Measurements from ENCODE around the gene RNF144B. TPM values are rescaled to one million over a fixed set of nuclear protein-coding genes. Genes with fewer than 3 reads are reported as not detected.
"Not testable (repeated sequence)": the region's sequence is repeated elsewhere in the genome, so short reads cannot be mapped to it uniquely, and the experiment has no call there.

The RNF144B gene
- total RNA-seq (ENCODE audit: insufficient read depth, low replicate concordance): 13.7 TPM

DNA sequence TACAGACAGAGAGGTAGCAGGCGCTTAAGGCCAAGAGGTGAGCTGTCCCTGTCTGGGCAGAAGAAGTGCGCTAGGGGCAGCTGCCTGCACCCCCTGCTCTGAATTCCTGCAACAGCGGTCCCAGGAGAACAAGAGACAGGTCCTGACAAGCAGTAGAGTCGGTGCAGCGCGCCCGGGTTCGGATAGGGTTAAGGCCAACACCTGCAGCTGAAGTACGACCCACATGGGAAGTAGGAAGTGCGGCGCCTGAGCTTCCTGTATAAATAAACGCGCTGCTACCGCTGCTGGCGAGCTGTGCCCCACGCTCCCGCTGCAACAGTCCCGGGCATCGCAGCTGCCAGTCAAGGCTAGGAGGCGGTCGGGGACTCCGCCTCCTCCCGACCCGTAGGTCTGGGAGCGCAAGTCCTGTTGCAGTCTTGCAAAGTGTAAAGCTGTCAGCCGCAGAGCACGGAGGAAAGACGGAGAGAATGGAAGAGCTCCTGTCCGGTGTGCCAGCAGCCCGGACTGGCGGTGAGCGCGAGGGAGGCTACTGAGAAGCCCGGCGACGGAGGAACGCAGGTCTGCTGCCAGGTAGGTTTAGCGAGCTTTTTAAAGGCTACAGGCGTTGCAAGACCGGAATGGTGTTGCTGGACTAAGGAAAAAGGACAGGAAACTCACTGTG is at the start of gene RNF144B:
TSS of gene RNF144B (plus strand) at position 290 of the 661 bp plus-strand sequence. CDS start 12,185 bp downstream, outside the sequence.
- peak; percentile 81 for DNase-seq (ENCODE audit: low spot score)

DNA sequence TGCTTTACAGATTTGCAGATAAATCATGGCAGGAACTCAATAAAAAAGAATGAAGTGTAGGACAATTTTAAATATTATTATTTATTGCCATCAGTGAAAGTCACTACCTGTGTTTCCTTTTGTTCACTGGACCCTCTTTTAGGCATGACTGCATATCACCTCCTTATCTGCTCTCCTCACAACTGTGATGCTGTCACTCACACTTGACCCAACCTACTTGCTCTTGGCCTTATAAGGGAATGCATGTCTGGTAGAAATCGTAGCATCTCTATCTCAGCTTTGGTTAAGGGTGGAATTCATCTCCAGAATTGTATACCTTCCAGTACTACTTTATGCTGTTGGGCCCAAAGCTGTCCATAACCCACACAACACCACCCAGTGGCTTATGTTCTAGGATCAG is 47.6 kb upstream of the RNF144B start:
- no peak for DNase-seq (ENCODE audit: low spot score)

GRCh38 chr6:18340781-18341551 is 46.2 kb upstream of the RNF144B start:
- peak; percentile 39 for DNase-seq (ENCODE audit: low spot score)

DNA sequence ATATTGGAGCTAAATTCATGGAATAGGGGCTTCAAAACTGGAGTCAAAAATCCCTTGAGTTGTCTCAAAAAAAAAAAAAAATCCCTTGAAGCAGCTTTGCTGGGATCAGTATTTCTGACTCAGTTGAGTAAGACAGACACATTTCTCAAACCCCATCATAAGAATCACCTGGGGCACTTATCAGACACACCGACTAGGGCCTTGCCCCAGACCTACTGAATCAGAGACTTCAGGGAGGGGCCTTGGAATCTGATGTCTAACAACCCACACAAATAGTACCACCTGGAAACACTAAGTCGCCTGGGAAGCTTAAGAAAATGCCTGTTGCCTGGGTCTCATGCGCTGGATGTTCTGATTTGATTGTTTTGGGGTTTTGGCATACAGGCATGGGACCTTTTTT is 44.9 kb upstream of the RNF144B start:
- no peak for DNase-seq (ENCODE audit: low spot score)

GRCh38 chr6:18343741-18344140 is 43.4 kb upstream of the RNF144B start:
- DNase-seq (ENCODE audit: low spot score): no peak

GRCh38 chr6:18347021-18347577 is 40.1 kb upstream of the RNF144B start:
- DNase-seq (ENCODE audit: low spot score): no peak

DNA sequence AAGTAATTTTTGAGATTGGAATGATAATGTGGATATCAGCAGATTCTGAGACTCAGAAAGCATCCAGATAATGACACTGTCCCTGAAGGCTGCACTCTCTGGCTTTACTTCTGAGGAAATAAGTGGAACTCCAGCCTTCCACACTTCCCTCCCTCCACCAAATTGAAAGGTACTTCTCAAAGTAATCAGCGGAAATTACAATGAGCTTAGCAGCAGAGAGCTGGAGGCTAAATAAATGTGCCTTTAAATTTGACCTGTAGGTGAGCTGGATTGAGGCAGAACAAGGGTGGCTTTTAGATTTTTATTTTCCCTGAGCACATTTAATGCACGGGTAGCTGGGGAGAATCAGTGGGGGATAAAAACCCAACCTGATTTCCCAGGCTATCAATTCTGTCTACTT is 39.3 kb upstream of the RNF144B start:
- no peak for DNase-seq (ENCODE audit: low spot score)

DNA sequence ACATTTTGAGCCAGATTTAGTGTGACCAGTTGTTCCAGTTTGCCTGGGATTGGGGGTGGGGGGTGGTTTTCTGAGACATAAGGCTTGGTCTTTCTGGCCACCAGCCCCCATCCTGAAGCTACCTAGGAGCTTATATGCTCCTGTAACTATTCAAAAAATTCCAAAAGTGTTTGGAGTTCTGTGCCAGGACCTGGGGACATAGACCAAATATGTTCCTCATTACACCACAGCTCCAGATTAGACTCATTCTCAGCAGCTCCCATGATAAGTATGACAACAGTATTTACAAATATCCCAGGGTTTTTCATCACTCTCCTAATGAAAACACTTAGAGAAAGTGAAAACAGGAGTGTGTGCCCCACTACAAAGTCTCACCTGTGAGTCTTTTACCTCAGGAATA is 37.8 kb upstream of the RNF144B start:
- no peak for DNase-seq (ENCODE audit: low spot score)

- DNase-seq (ENCODE audit: low spot score): no peak
Observed at GRCh38 chr6:18350271-18350670, 36.9 kb upstream of the RNF144B start.

GRCh38 chr6:18350712-18351111 is 36.4 kb upstream of the RNF144B start:
- no peak for DNase-seq (ENCODE audit: low spot score)

DNA sequence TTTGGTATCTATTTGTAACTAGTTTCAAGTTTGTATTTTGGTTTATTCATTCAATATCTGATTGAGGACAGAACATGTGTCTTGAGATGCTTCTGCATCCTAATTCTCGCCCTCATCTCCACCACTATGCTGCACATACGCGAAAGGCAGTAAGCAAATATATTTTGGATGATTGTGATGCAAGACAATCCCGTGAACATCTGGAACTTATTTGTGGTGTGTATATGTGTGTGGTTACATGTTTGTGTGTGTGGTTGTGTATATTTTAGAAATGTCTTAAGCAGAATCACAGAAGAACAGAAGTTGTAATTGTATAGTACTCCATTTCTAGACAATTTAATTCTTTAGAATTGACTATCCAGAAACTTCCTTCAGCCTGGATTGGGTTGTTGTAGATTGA is 35.1 kb upstream of the RNF144B start:
- no peak for DNase-seq (ENCODE audit: low spot score)

DNA sequence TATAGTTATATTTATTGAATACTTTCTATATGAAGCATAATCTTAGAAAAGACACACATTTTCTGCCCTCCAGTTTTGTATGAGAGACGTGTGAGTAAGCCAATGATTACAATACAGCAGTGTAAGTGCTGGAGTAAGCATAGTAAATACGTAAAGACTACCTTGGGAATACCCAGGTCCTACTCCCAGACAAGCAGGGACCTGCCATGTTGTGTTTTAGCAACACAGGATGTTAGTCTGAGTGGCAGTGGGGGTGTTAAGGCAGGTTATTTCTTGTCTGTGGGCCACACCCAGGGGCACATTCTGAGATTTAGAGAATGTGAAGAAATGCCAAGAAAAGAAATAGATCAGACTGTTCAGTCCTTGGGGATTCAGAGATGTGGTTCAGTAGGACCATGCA is 34.3 kb upstream of the RNF144B start:
- DNase-seq (ENCODE audit: low spot score): peak; percentile 57

DNA sequence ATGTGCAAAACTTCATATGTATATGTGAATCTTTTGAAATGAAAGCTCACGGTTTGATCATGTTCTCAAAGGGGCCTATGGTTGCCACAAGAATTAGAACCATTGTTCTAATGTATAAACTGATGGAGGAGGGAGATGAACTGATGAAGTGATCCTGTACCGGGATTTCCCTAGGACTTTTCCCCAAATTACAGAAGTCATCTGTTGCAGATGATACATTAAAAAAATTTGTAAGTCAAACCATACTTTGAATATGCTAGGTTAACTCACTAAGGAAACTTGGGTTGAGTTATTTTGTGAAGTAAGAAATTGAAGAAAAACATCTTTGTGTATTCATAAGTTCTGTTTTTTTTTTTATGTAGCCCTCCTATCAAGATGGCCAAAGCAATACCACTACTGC is 33.9 kb upstream of the RNF144B start:
- DNase-seq (ENCODE audit: low spot score): no peak

DNA sequence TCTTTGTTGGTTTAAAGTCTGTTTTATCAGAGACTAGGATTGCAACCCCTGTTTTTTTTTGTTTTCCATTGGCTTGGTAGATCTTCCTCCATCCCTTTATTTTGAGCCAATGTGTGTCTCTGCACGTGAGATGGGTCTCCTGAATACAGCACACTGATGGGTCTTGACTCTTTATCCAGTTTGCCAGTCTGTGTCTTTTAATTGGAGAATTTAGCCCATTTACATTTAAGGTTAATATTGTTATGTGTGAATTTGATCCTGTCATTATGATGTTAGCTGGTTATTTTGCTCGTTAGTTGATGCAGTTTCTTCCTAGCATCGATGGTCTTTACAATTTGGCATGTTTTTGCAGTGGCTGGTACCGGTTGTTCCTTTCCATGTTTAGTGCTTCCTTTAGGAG is 29.6 kb upstream of the RNF144B start:
- not testable (repeated sequence) for DNase-seq (ENCODE audit: low spot score)

DNA sequence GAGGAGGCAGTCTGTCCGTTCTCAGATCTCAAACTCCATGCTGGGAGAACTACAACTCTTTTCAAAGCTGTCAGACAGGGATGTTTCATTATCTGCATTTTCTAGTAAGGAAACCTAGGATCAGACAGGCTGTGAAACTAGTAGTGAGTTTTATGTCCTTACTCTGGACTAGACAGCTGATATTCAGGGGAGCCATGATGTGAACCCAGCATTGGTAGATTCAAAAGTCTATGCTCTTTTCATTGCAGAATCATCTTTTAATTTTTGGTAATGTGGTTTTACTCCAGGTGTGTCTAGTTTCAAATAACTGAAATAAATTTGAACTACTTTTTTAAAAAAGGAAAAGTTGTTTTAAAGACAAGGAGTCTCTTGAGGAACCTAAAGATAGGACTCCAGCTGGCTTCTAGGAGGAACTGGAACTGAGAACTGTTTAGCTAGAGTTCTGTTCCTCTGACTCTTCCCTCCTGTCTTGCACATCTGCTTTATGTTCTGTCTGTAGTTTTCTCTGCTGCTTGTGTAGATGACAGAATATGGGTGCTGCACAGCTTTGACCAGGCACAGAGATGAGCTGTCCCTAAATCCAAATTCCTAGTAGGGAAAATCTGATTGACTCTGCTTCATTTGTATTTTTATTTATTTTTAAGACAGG is 27.8 kb upstream of the RNF144B start:
- DNase-seq (ENCODE audit: low spot score): peak; percentile 16

- no peak for DNase-seq (ENCODE audit: low spot score)
Observed at GRCh38 chr6:18360188-18360587, 27.0 kb upstream of the RNF144B start.

DNA sequence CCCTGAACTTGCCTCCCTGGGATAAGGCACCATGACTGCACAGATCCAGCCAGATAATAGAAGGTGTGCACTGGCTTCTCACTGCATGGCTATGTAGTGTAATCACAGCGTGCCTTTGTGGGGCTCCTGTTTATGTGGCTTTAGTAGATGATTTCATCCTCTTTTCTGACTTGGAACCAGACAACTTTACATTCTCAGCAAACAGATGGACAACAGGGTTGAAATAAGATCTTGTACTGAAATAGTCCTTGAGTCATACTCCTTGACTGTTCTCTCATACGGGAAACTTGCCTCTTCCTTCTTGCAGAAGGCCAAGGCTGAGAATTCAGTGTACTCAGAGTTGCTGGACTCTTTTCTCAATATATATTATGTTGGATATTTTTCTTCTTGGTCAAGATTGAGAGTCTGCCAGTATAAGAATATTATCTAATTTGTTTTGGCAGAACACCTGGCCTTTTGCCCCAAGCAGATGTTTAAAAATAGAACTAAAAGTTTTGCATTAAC is 25.0 kb upstream of the RNF144B start:
- no peak for DNase-seq (ENCODE audit: low spot score)

DNA sequence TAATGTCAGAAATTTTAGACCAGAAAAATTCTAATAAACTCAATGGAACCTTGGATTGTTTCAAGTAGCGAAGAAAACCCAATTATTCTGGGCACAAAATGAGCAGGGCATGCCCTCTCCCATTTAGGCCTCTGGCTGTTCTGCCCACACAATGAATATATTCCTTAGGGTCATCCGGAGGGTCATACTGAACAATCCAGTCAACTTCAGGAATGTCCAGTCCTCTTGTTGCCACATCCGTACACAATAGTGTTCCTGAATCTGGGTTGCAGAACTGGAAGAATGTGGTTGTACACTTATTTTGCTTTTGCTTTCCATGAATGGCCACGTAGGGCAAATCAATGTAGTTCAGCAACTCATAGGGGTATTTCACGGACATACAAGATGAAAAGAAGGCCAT is 23.4 kb upstream of the RNF144B start:
- no peak for DNase-seq (ENCODE audit: low spot score)

GRCh38 chr6:18364561-18364960 is 22.6 kb upstream of the RNF144B start:
- not testable (repeated sequence) for DNase-seq (ENCODE audit: low spot score)

GRCh38 chr6:18367371-18367770 is 19.8 kb upstream of the RNF144B start:
- no peak for DNase-seq (ENCODE audit: low spot score)

- DNase-seq (ENCODE audit: low spot score): peak; percentile 21
Observed at GRCh38 chr6:18368277-18369105, 18.7 kb upstream of the RNF144B start.

Measured in umbilical cord (tissue), 2 donors.